Activated T-cell treated with anti-CD3 and anti-CD28 coated beads, Interleukin-2, amount 50 U/mL, for 1 hour (primary cell): ENCODE results near the gene MLX.
"Not testable (repeated sequence)": the region's sequence is repeated elsewhere in the genome, so short reads cannot be mapped to it uniquely, and the experiment has no call there.

Experiments used
- DNase-seq: peaks from one replicate; pipeline ENCODE4 v3.0.0-alpha.2; 2020

Gene MLX

DNA sequence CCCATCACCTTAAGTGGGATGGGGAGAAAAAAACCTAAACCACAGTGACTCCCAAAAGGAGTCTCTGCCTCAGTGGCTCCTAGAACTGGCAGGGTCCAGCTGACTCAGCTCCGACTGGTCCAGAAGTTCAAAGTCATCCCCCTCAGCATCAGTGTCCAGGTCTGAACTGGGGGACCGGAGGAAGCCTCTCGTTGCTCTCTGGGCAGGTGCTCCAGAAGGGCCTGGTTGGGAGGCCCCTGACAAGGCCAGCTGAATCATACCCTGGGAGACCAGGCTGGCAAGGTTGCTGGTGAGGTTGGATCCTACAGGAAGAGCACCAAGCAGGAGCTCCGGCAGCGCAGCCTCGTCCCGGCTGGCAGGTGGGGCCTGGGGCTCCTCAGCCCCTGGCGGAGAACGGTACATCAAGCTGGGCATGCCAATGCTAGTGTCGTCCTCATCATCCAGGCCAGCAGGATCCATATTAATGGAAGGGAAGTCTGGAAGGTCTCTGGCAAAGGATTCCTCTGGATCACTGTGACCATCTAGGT is 14.9 kb downstream of the MLX start:
- DNase-seq: no peak

DNA sequence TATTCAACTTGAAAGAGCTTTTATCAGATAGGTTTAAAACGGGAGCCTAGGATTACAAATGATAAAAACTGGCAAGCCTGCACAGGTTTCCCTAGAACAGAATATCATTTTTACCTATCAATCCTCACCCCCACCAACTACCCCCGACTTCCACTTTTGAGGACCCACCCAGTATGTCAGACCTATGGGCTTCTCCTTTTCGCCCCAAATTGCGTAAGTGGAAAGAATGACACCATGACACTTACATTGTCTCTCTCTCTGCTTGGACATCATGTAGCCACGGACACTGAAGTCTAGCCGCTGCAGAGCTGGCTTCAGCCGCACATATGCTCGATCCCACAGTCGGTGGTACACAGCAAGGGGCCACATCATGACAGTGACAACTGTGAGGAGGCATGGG is 18.0 kb downstream of the MLX start:
- DNase-seq: no peak

DNA sequence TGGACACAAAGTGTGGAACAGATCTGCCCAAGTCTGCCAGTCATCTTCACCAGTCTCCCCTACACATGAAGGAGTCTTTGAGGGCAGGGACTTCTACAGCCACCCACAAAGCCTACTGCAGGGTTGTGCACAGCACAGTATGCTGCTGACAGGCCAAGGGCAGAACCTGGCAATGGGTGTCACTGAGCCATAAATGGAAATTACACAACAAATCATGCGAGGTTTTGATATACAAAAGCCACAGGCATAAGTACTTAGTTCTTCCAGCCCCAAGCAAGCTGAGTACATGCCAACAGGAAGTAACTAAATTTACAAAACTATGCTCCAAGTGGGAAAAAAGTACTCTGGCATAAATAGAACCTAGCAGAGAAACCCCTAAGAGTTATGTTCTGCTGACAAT is 18.5 kb downstream of the MLX start:
- no peak for DNase-seq

DNA sequence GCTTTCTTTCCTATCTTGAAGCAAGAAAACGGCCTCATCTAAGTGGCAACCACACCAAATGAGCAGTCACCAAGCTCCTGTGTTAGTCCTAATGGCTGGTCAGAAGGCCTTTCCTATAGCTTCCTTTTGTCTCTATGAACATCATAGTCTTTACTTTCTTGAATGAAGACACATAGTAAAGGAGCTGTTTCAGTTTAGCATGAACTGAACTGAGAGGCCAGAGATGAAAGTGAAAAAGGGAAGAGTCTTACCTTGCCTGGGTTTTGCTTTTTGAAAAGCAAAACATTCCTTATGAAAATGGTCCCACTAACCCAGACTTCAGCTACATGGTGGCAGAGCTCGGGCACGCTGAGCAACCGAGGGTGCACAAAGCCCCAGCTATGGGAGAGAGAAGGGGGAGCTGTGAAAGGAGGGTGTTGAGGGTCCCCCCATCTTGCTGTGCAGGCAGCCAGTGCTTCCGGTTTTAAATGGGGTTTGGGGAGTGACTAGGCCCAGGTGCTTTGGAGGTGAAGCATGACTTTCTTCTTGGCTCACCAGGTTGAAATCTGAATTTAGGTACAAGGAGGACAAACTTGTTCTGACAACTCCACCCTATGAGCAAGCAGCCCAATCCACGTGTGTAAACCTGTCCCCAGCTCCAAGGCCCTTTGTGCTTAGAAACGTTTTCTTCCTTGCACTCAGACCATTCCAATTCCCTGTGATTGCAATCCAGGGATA is 19.8 kb downstream of the MLX start:
- no peak for DNase-seq

DNA sequence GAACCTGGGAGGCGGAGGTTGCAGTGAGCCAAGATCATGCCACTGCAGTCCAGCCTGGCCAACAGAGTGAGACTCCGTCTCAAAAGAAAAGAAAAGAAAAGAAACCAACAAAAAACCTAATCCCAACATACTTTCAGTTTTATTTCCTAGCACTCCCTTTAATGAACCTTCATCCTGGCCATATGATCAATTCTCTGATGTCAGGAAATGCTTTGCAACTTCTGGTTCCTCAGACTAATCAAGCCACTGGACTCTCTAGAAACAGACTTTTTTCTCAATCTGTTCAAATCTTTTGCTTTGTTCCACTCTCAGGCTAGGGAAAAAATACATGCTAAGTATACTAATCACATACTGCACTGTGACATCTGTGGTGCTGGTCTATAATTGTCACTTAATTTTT is 24.0 kb downstream of the MLX start:
- no peak for DNase-seq

DNA sequence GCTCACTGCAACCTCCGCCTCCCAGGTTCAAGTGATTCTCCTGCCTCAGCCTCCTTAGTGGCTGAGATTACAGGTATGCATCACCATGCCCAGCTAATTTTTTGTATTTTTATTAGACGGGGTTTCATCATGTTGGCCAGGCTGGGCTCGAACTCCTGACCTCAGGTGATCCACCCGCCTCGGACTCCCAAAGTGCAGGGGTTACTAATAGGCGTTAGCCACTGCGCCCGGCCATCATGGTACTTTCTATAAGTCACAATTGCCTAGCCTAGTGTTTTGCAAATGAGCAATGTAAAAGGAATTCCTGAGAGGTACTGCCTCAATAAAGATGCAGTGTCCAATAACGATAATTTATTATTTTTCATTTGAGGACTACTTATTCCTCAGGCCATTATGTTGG is 24.5 kb downstream of the MLX start:
- DNase-seq: no peak

DNA sequence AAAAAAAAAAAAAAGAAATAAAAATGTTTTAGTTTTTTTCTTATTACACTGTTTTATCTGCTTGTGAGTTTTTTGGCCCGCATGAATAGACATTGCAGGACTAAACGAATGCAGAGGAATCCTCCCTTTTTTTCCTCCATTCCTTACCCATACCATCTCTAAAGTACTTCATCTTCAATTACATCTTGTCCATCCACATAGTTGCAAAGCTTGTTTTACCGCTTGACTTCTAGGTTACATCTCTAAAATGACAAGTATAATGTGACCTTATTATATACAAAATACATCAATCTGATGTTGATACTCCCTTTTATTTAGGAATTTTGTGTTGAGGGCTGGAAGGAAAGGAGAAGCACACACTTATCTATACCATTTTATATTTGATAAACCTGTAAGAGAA is 29.5 kb downstream of the MLX start:
- no peak for DNase-seq

DNA sequence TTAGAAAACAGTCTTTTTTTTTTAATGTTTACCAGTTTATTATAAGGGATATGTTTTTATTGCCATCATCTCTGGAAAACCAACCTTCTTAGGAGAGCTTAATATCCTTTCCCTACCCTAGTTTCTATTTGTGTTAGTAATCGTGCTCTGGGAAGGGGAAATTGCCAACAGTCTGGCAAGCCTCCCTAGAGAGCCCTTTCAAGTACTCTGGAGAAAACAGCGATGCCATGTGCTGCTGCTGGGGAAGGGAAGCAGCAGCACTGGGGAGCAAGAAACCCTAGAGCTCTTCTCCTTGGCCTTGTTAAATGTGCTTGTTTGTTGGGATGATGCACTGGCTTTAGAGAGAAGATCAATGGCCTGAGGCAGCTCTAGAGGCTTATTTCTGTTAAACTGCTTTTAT is 32.0 kb downstream of the MLX start:
- DNase-seq: no peak

DNA sequence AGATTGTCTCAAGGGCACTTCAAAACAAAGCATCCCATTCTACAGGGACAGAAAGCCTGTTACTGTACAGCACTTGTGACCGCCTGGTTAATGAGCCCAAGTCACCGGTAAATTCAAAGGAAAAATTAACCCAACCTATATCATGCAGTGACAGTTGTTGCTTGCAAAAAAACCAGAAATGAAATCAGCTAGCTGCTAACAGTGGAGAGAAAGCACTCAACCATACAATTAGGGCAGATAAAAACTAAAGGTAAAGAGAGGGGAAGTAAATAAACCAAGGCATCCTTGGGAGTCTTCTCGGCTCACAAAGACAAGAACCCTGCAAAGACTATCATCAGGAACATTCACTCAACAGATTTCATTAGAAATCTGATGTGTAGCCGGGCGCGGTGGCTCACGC is 36.4 kb downstream of the MLX start:
- DNase-seq: no peak

DNA sequence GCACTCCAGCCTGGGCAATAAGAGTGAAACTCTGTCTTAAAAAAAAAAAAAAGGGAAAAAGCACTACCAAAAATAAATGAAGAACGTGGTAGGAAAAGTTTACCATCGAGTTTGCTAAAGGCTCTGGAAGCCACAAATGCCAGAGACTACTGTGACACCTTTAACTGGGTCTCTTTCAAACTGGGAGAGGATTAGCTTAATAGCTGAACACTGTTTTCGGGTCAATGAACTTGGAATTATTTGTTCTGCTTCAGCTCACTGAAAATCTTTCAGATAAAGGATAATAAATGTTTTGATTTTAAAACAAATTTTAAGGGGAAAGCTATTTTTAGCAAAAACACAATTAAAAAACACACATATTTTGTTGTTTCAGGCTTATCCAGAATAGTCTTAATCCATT is 40.9 kb downstream of the MLX start:
- DNase-seq: no peak

DNA sequence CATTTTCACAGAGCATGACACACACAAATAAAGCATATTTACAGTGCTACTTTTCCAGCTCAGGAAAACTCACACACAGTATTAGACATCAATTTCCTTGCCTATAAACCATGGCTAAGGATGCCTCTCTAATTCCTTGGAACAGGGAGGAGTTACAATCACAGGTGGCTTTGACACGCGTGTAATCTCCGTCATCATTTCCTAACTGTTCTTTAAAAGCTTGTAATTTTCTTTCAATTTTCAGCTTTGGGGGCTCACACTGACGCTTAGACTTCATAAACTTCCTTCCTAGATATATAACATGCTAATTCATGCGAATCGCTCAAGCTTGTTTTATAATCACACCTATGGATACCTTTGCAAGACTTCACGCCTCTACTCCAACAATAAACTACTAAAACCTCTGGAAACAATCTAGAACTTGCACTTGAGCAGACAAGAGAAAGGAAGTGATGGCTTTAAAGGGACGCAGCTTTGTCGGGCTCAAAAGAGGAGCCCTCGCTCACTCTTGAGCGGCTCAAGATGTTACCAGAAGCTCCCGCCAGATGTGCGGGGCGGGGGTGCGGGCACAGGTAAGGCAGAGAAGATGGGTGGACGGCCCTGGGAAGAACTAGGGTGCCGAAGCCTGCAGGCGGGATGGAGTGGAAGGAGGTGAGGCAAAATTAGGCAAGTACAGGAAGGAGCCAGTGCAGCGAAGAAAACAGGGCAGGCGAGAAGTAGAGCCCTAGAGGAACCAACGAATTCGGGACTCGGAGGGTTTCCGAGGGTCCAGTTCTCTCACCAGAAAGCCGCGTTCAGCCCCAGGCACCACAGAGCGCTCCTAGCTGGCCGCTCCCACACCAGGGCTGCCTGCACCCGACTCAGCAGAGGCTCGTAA is 41.6 kb downstream of the MLX start:
- no peak for DNase-seq

DNA sequence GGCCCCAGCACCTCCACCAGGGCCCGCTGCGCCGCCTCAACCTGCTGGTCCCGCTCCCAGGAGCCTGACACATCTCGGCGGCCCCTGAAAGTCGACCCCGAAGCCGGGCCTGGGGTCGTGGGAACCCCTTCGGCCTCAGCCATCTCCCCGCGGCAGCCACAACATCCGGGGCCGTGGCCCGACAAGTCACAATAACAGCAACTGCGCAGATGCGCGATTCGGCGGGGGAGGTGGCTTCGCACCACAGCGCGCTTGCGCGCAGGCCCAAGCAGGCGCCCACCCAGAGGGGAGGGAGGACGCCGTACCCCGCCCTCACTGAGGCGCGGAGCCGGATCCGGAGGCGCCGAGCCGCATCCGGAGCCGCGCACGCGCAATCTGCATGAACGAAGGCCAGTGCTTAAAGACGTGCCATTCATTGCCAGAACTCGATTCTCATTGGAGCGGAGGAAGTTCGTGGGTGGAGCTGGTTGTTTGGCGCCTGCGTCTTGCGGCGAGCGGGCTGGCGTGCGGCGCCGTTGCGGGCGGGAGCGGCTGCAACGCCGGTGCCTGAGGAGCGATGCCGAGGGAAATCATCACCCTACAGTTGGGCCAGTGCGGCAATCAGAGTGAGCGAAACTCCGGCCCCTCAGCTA is 42.4 kb downstream of the MLX start, which contains the start of the genes RETREG3 and TUBG1:
TSS of gene RETREG3 (minus strand) at position 193 of the 632 bp plus-strand sequence. CDS start at position 143, 50 bp downstream.
TSS of gene TUBG1 (plus strand) at position 502 of the 632 bp plus-strand sequence. CDS start at position 557, 55 bp downstream.
- peak; percentile 99 for DNase-seq

DNA sequence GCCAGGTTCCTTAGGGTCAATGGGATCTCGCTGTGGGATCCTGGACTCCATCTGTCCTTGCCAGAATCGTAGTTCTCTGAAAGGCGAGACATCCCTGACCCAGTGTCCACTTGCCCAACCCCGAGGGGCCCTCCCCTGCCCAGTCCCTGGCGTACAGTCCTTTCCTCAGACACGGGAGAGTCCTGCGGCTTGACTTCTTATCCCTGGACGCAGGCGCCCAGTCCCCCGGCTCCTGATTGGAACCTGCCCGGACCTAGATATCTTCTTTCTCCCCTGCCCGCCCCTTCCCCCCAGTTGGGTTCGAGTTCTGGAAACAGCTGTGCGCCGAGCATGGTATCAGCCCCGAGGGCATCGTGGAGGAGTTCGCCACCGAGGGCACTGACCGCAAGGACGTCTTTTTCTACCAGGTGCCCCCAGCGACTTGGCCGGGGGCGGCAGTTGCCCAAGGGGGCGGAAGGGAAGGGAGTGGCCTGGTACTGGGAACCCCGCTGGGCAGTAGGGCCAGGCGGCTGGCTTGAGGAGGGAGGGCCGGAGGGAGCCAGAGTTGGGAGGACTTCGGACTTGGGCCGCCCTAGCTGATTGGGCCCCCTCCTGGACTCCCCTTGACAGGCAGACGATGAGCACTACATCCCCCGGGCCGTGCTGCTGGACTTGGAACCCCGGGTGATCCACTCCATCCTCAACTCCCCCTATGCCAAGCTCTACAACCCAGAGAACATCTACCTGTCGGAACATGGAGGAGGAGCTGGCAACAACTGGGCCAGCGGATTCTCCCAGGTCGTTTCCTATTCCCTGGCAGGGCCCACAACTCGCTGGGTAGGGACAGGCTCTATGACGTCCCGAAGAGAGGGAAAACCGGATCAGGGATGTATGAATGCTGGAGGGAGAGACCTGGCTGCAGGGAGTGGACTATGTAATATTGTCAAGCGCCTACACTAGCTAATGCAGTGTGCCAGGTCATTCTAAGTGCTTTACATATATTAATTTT is 43.2 kb downstream of the MLX start:
- DNase-seq: not testable (repeated sequence)

DNA sequence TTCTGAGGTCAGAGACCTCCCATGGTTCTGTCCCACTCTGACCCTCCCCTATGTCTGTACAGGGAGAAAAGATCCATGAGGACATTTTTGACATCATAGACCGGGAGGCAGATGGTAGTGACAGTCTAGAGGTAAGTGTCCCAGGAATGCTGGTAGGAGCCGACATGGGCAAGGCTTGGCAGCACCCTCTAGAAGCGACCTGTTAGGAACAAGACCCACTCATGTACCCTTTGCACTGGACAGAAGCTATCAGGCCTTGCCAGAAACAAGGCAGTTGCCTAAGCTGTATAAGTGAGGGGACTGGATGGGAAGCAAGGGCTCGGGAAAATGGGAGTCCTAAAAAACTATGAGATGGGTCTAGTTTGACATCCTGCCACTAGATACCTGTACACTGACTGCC is 45.1 kb downstream of the MLX start:
- no peak for DNase-seq

DNA sequence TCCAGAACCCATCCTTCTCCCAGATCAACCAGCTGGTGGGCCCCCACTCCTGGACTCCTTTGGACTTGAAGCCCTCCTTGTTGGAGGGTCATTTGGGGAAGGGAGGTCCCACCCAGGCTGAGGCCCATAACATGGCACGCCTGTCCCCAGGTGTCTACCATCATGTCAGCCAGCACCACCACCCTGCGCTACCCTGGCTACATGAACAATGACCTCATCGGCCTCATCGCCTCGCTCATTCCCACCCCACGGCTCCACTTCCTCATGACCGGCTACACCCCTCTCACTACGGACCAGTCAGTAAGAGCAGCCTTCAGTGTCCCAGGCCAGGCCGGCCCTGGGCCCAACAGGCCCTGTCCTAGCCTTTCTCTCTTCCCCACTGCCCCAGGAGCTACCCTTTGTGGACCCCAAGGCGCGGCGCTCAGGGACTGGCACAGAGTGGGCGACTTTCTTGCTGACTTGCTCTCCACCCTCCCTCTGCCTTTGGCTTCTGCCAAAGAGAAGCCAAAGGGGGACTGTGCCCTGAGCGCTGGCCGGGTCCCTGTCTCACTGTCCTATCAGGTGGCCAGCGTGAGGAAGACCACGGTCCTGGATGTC is 46.9 kb downstream of the MLX start:
- no peak for DNase-seq

DNA sequence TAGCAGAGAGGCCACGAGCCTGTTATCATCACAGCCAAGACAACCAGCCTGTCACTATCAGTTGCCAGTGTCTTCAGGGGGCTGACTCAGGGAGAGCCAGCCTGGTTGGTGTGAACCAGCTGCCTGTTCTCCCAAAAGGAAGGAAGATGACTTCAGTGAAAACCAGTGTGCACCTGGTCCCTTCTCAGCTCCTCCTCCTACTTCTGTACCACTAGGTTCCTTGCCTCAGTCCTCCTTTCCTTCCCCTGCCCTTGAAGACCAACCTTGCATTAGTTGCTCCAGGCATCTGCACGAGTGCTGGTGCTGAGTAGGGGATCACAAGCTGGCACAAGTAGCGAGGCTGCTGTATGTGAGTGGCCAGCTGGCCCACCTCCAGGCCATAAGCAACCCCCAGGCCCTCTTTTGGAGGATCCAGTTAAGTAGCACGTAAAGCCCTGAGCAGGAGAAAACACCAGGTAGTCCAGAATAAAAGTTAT is 51.1 kb downstream of the MLX start:
- no peak for DNase-seq

DNA sequence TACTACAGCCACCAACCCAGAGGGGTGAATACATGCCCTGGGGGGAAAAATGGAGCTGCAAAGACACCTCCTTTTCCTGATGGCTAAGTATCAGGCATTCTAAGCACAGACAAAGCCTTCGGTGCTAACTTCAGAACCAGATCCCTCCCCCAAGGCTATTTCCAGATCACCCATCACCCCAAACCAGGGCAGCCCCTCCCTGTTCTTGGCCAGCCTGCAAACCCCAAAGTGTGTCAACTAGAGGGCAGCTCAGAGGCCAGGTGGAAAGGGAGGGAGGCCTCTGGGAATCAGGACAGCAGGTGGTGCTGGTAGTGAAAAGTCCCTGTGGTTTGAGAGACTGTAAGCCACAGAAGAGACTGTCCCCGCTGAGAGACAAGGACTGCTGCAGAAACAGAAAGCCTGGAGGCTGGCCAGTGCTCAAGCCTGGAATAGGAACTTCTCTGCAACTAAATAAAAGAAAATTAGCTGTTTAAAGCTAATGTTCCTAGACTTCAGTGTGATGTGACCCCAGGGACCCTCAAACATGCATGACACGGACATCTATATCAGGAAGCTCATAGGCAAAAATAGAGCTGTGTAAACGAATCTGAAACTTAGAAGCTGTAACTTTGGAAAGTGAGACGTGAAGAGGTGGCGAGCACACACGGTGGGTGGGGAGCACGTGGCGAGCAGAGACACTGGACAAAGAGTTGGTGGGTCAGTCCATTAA is 51.7 kb downstream of the MLX start:
- DNase-seq: no peak

DNA sequence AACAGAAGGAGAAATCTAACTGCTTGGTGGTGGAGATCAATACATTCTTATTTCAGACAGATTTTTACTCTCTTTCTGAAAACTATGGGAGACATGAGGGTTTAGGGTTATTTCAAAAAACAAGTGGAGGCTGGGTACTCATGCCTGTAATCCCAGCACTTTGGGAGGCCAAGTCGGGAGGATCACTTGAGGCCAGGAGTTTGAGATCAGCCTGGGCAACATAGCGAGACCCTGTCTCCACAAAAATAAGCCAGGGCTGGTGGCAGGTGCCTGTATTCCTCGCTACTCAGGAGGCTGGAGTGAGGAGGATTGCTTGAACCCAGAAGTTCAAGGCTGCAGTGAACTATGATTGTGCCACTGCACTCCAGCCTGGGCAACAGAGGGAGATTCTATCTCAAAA is 55.1 kb downstream of the MLX start:
- DNase-seq: not testable (repeated sequence)
